H9 (cell line): Measurements from ENCODE around the gene RAB3GAP2. TPM values are rescaled to one million over a fixed set of nuclear protein-coding genes. Genes with fewer than 3 reads are reported as not detected.

ENCODE experiments used
- DNase-seq: peaks from one replicate; pipeline ENCODE4 v3.0.0-alpha.2; 2017
- H2AFZ ChIP-seq: one replicate; pipeline ENCODE4 v1.6.1; 2013; ENCODE audit warnings: mild to moderate bottlenecking, low read length, control low read depth, moderate library complexity
- H2AK5ac ChIP-seq: 2 replicates; pipeline ENCODE4 v1.6.1; 2013; ENCODE audit warnings: low read length, control low read depth, mixed read lengths; ENCODE audit not compliant: insufficient read length
- H2BK120ac ChIP-seq: one replicate; pipeline ENCODE4 v1.6.1; 2013; ENCODE audit warnings: low read depth, mild to moderate bottlenecking, low read length, control low read depth, inconsistent platforms; ENCODE audit not compliant: poor library complexity, severe bottlenecking
- H2BK12ac ChIP-seq: 2 replicates; pipeline ENCODE4 v1.6.1; 2013; ENCODE audit warnings: low read length, control low read depth, mixed read lengths, low read depth; ENCODE audit not compliant: insufficient read length
- H2BK15ac ChIP-seq: 2 replicates; pipeline ENCODE4 v1.6.1; 2013; ENCODE audit warnings: low read depth, low read length, control low read depth
- H2BK20ac ChIP-seq: one replicate; pipeline ENCODE4 v1.6.1; 2013; ENCODE audit warnings: low read depth, mild to moderate bottlenecking, low read length, control low read depth, inconsistent platforms; ENCODE audit not compliant: poor library complexity, severe bottlenecking
- H2BK5ac ChIP-seq: 2 replicates; pipeline ENCODE4 v1.6.1; 2013; ENCODE audit warnings: low read length, control low read depth, mixed read lengths; ENCODE audit not compliant: insufficient read length
- H3K14ac ChIP-seq: 2 replicates; pipeline ENCODE4 v1.6.1; 2013; ENCODE audit warnings: low read length, control low read depth; ENCODE audit not compliant: insufficient read depth
- H3K18ac ChIP-seq: 2 replicates; pipeline ENCODE4 v1.6.1; 2013; ENCODE audit warnings: low read depth, mild to moderate bottlenecking, mixed read lengths, low read length, control low read depth; ENCODE audit not compliant: insufficient read length
- H3K23ac ChIP-seq: 2 replicates; pipeline ENCODE4 v1.6.1; 2013; ENCODE audit warnings: low read length, control low read depth, mixed read lengths, low read depth; ENCODE audit not compliant: insufficient read length
- H3K23me2 ChIP-seq: 2 replicates; pipeline ENCODE4 v1.6.1; 2013; ENCODE audit warnings: low read depth, mild to moderate bottlenecking, mixed read lengths, low read length, control low read depth; ENCODE audit not compliant: insufficient read length, poor library complexity, severe bottlenecking
- H3K27ac ChIP-seq: 2 replicates; pipeline ENCODE4 v1.5.1; 2013; ENCODE audit warnings: low read length, control low read depth, mixed read lengths, low read depth; ENCODE audit not compliant: insufficient read length
- H3K27me3 ChIP-seq: 2 replicates; pipeline ENCODE4 v1.6.1; 2013; ENCODE audit warnings: low read length, control low read depth, inconsistent platforms; ENCODE audit not compliant: insufficient read depth
- H3K4ac ChIP-seq: 2 replicates; pipeline ENCODE4 v1.6.1; 2013; ENCODE audit warnings: low read depth, mild to moderate bottlenecking, control low read depth, inconsistent platforms, low read length, moderate library complexity
- H3K4me1 ChIP-seq: 2 replicates; pipeline ENCODE4 v1.6.1; 2013; ENCODE audit warnings: low read length, control low read depth, inconsistent platforms; ENCODE audit not compliant: insufficient read depth
- H3K4me2 ChIP-seq: 2 replicates; pipeline ENCODE4 v1.6.1; 2013; ENCODE audit warnings: low read length, control low read depth, mixed read lengths; ENCODE audit not compliant: insufficient read length, insufficient read depth
- H3K56ac ChIP-seq: 2 replicates; pipeline ENCODE4 v1.6.1; 2013; ENCODE audit warnings: low read depth, mild to moderate bottlenecking, mixed read lengths, low read length, control low read depth; ENCODE audit not compliant: insufficient read length
- H3K79me1 ChIP-seq: 2 replicates; pipeline ENCODE4 v1.6.1; 2013; ENCODE audit warnings: low read depth, mild to moderate bottlenecking, moderate library complexity, low read length, control low read depth, inconsistent platforms; ENCODE audit not compliant: insufficient read depth, poor library complexity, severe bottlenecking
- H3K79me2 ChIP-seq: 2 replicates; pipeline ENCODE4 v1.6.1; 2013; ENCODE audit warnings: low read length, control low read depth, inconsistent platforms; ENCODE audit not compliant: insufficient read depth
- H3K9ac ChIP-seq: 2 replicates; pipeline ENCODE4 v1.6.1; 2013; ENCODE audit warnings: low read length, control low read depth, mixed read lengths; ENCODE audit not compliant: insufficient read length; ENCODE audit errors: extremely low read depth
- H3K9me3 ChIP-seq: one replicate; pipeline ENCODE4 v1.6.1; 2013; ENCODE audit warnings: low read depth, low read length, inconsistent platforms; ENCODE audit not compliant: control insufficient read depth
- H3T11ph ChIP-seq: one replicate; pipeline ENCODE4 v1.6.1; 2013; ENCODE audit warnings: mild to moderate bottlenecking, low read length, control low read depth, inconsistent platforms
- H4K20me1 ChIP-seq: one replicate; pipeline ENCODE4 v1.6.1; 2013; ENCODE audit not compliant: control insufficient read depth, insufficient read length, insufficient read depth
- H4K5ac ChIP-seq: 2 replicates; pipeline ENCODE4 v1.6.1; 2013; ENCODE audit warnings: low read depth, mild to moderate bottlenecking, mixed read lengths, low read length, control low read depth; ENCODE audit not compliant: insufficient read length
- H4K8ac ChIP-seq: replicated peaks from 2 replicates; pipeline ENCODE4 v1.6.1; 2013; ENCODE audit warnings: low read length, control low read depth, mixed read lengths, low read depth; ENCODE audit not compliant: insufficient read length
- H4K91ac ChIP-seq: 2 replicates; pipeline ENCODE4 v1.6.1; 2013; ENCODE audit warnings: low read depth, mild to moderate bottlenecking, moderate library complexity, mixed read lengths, low read length, control low read depth; ENCODE audit not compliant: insufficient read length
- H3K27ac Mint-ChIP-seq, 3 experiments: 2 replicates in 2 of 3; 3 replicates in 1 of 3; pipeline ENCODE4 v1.8.0; 2020 to 2021; ENCODE audit warnings: mixed read lengths in 3 of 3, mild to moderate bottlenecking in 1 of 3, moderate library complexity in 1 of 3
- H3K27me3 Mint-ChIP-seq: 2 replicates; pipeline ENCODE4 v1.8.0; 2021; ENCODE audit warnings: low read depth, mild to moderate bottlenecking, moderate library complexity, mixed read lengths
- H3K36me3 Mint-ChIP-seq, 3 experiments: 2 replicates in 2 of 3; 3 replicates in 1 of 3; pipeline ENCODE4 v1.8.0; 2020 to 2021; ENCODE audit warnings: low read depth in 3 of 3, mixed read lengths in 3 of 3; ENCODE audit not compliant: insufficient read depth in 1 of 3
- H3K4me1 Mint-ChIP-seq, 2 experiments: 2 replicates each; pipeline ENCODE4 v1.8.0; 2020; ENCODE audit warnings: mixed read lengths in 2 of 2
- H3K4me3 Mint-ChIP-seq, 2 experiments: 2 replicates in 1 of 2; 3 replicates in 1 of 2; pipeline ENCODE4 v1.8.0; 2020 to 2021; ENCODE audit warnings: mild to moderate bottlenecking in 2 of 2, mixed read lengths in 2 of 2, moderate library complexity in 1 of 2
- H3K9me3 Mint-ChIP-seq, 2 experiments: 2 replicates in 1 of 2; 3 replicates in 1 of 2; pipeline ENCODE4 v1.8.0; 2020; ENCODE audit warnings: mild to moderate bottlenecking in 2 of 2, mixed read lengths in 2 of 2, moderate library complexity in 1 of 2
- CTCF ChIP-seq: fragments of 200-600 bp; sonication (generic); conservative IDR thresholded peaks from 3 replicates; pipeline ENCODE4 v1.8.0; 2021; ENCODE audit warnings: antibody characterized with exemption, mild to moderate bottlenecking
- WGBS: extraction: QIAGEN DNeasy Blood & Tissue Kit; methylation state at CpG from one replicate; pipeline ENCODE4 v1.1.7; 2013; ENCODE audit warnings: missing lambda C conversion rate, low lambda C conversion rate, mixed read lengths; ENCODE audit not compliant: insufficient read length; ENCODE audit errors: extremely low coverage; 5-methylcytosine and 5-hydroxymethylcytosine counted together
- total RNA-seq: library from RNA; stranded (reverse); gene quantifications from 2 replicates; pipeline ENCODE4 v1.2.1, GENCODE V29; 2021

The RAB3GAP2 gene
- total RNA-seq, 1 experiment from 2014 or later, result 48.3 TPM

- no peak overlapping the region for H3K18ac ChIP-seq
- Mint-ChIP-seq H3K27ac (no peak overlapping the region; a peak in 1 of 7 replicates), H3K4me1 (peaks cover 36 to 41% of the 10 kb centered on the region in 2 experiments), H3K27me3 (no peaks in the 10 kb centered on the region), H3K4me3 (no peak overlapping the region), H3K36me3 (peaks cover 2 to 4% (median 2%) of the 10 kb centered on the region in 3 experiments; a peak in 5 of 7 replicates), H3K9me3 (no peaks in the 10 kb centered on the region)
- no peak overlapping the region for H3K4ac ChIP-seq
- DNase-seq, result no peak
- no peak overlapping the region for H4K91ac ChIP-seq
- no peak overlapping the region for H3K9ac ChIP-seq
- no peak overlapping the region for H3K56ac ChIP-seq
- peaks cover 3% of the 10 kb centered on the region; the same call in 1 of the 2 replicates for H3K4me1 ChIP-seq
- H3K4me2 ChIP-seq, result no peak overlapping the region
- H3K27me3 ChIP-seq, result no peaks in the 10 kb centered on the region
- no peak overlapping the region for H2BK5ac ChIP-seq
- no peak overlapping the region for H4K5ac ChIP-seq
- H2BK12ac ChIP-seq, result no peak overlapping the region
- no peak overlapping the region for H2BK15ac ChIP-seq
- WGBS, result no CpG with 5 or more reads among the region's 3 CpGs
- H3K23ac ChIP-seq, result no peak overlapping the region
- H2AFZ ChIP-seq, result no peak overlapping the region
- no peaks in the 10 kb centered on the region for H3K9me3 ChIP-seq
- no peak overlapping the region for H4K8ac ChIP-seq
- H2BK20ac ChIP-seq, result no peak overlapping the region
- peaks cover 3% of the 10 kb centered on the region for H3K79me1 ChIP-seq
- no peak overlapping the region for H3T11ph ChIP-seq
- no peaks in the 10 kb centered on the region for H4K20me1 ChIP-seq
- H3K14ac ChIP-seq, result no peak overlapping the region
- H3K79me2 ChIP-seq, result 0 out of 2 replicates have a peak, but pooled peaks cover 6% of the 10 kb centered on the region
- no peak overlapping the region for H2BK120ac ChIP-seq
- no peaks in the 10 kb centered on the region for H3K23me2 ChIP-seq
- no peak overlapping the region for H3K27ac ChIP-seq
- no peak overlapping the region for H2AK5ac ChIP-seq
- no peak for TF ChIP-seq CTCF
Observed at GRCh38 chr1:220233927-220234326, 38.3 kb downstream of the RAB3GAP2 start.
